Endothelial cell of umbilical vein (primary cell): ENCODE results near the gene MTREX.

Source experiments
- CTCF ChIP-seq, 2 donors: IDR thresholded peaks; 1 replicate in 1 of 2; 2 replicates in 1 of 2; pipeline ENCODE4 v1.5.1; 2011; ENCODE audit warnings: low read length in 2 of 2, mild to moderate bottlenecking in 2 of 2, moderate library complexity in 2 of 2, control low read depth in 1 of 2, inconsistent platforms in 1 of 2, low read depth in 1 of 2; ENCODE audit not compliant: insufficient read depth in 1 of 2; ENCODE audit errors: extremely low read depth in 1 of 2
- EZH2 ChIP-seq: IDR thresholded peaks from 2 replicates; pipeline ENCODE4 v1.6.1; 2012; ENCODE audit warnings: borderline replicate concordance, low read depth, mild to moderate bottlenecking, moderate library complexity, low read length, inconsistent platforms; ENCODE audit not compliant: severe bottlenecking
- FOS ChIP-seq: IDR thresholded peaks from 2 replicates; pipeline ENCODE4 v1.6.1; 2011; ENCODE audit warnings: mild to moderate bottlenecking, low read length, moderate library complexity, borderline replicate concordance; ENCODE audit not compliant: insufficient read depth
- GATA2 ChIP-seq: IDR thresholded peaks from 2 replicates; pipeline ENCODE4 v1.7.0; 2011; ENCODE audit warnings: low read depth, mild to moderate bottlenecking, moderate library complexity, mixed read lengths, low read length; ENCODE audit not compliant: insufficient read length, insufficient read depth
- JUN ChIP-seq: IDR thresholded peaks from 2 replicates; pipeline ENCODE4 v1.6.1; 2011; ENCODE audit warnings: borderline replicate concordance, low read depth; ENCODE audit not compliant: insufficient read length, insufficient read depth
- MAX ChIP-seq: IDR thresholded peaks from 2 replicates; pipeline ENCODE4 v1.6.1; 2011; ENCODE audit not compliant: insufficient read depth, insufficient read length
- MYC ChIP-seq: IDR thresholded peaks from one replicate; pipeline ENCODE4 v1.6.1; 2011; ENCODE audit warnings: mild to moderate bottlenecking, low read depth, low read length
- POLR2A ChIP-seq: IDR thresholded peaks from 2 replicates; pipeline ENCODE4 v1.6.1; 2012; ENCODE audit warnings: low read depth, mild to moderate bottlenecking, control low read depth, low read length
- POLR2AphosphoS5 ChIP-seq: IDR thresholded peaks from 2 replicates; pipeline ENCODE4 v1.6.1; 2012; ENCODE audit warnings: low read depth, mild to moderate bottlenecking, control low read depth, low read length, moderate library complexity; ENCODE audit not compliant: insufficient read depth

GRCh38 chr5:55411876-55412275 is 104.1 kb downstream of the MTREX start:
- TF ChIP-seq CTCF (IDR thresholded peaks at IDR 0.05; ENCODE audit: extremely low read depth in 1 of 2, insufficient read depth in 1 of 2, low read depth in 1 of 2, low read length in 2 of 2) (no peak), POLR2A (no peak), POLR2AphosphoS5 (no peak), EZH2 (no peak), FOS (no peak), MYC (no peak), MAX (no peak), GATA2 (no peak), JUN (no peak)
